ENCODE results near the gene ELOVL5. TPM values are rescaled to one million over a fixed set of nuclear protein-coding genes. Genes with fewer than 3 reads are reported as not detected.

Gene ELOVL5
- total RNA-seq, 1 donor from 2014 or later, result 185 TPM

DNA sequence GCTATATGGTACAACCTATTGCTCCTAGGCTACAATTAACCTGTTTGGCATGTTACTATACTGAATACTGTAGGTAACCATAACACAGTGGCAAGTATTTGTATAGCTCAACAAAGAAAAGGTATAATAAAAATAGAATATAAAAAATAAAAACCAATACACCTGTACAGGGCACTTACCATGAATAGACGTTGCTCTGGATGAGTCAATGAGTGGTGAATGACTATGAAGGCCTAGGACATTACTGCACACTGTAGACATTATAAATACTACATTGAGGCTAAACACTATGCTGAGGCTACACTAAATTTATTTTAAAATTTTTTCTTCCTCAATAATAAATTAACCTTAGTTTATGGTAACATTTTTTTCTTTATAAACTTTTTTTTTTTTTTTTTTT, 18.6 kb downstream of the ELOVL5 start:
- DNase-seq (ENCODE audit: low spot score), result no peak
- H3K4me3 ChIP-seq, result no peak overlapping the region
- TF ChIP-seq, protein P1, sequence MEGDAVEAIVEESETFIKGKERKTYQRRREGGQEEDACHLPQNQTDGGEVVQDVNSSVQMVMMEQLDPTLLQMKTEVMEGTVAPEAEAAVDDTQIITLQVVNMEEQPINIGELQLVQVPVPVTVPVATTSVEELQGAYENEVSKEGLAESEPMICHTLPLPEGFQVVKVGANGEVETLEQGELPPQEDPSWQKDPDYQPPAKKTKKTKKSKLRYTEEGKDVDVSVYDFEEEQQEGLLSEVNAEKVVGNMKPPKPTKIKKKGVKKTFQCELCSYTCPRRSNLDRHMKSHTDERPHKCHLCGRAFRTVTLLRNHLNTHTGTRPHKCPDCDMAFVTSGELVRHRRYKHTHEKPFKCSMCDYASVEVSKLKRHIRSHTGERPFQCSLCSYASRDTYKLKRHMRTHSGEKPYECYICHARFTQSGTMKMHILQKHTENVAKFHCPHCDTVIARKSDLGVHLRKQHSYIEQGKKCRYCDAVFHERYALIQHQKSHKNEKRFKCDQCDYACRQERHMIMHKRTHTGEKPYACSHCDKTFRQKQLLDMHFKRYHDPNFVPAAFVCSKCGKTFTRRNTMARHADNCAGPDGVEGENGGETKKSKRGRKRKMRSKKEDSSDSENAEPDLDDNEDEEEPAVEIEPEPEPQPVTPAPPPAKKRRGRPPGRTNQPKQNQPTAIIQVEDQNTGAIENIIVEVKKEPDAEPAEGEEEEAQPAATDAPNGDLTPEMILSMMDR (IDR thresholded peaks at IDR 0.05), result no peak
- TF ChIP-seq EZH2phosphoT487 (IDR thresholded peaks at IDR 0.05) (no peak), EZH2 (IDR thresholded peaks at IDR 0.05) (no peak)
- no peaks in the 10 kb centered on the region for H3K27me3 ChIP-seq
- no peak overlapping the region for H3K4me2 ChIP-seq
- no peaks in the 10 kb centered on the region for H3F3A ChIP-seq (ENCODE audit: low read depth)
- H3K9ac ChIP-seq, result no peak overlapping the region
- H3K79me2 ChIP-seq (ENCODE audit: low read depth), result peaks cover 100% of the 10 kb centered on the region
- no peaks in the 10 kb centered on the region for H3K9me3 ChIP-seq (ENCODE audit: low read depth)
- no peak overlapping the region for H2AFZ ChIP-seq (replicated peaks)
- H3K27ac ChIP-seq, result no peak overlapping the region
- H3K4me1 ChIP-seq, result peaks cover 12% of the 10 kb centered on the region
- Mint-ChIP-seq H3K36me3 (peaks cover 42% of the 10 kb centered on the region), H3K4me3 (no peak overlapping the region), H3K9me3 (peaks cover 25% of the 10 kb centered on the region), H3K27ac (no peak overlapping the region), H3K27me3 (ENCODE audit: insufficient read depth, low read depth) (peaks cover 4% of the 10 kb centered on the region), H3K4me1 (peaks cover 8% of the 10 kb centered on the region)
- peaks cover 78% of the 10 kb centered on the region for H4K20me1 ChIP-seq (ENCODE audit: low read depth)
- H3K36me3 ChIP-seq, result no peaks in the 10 kb centered on the region

DNA sequence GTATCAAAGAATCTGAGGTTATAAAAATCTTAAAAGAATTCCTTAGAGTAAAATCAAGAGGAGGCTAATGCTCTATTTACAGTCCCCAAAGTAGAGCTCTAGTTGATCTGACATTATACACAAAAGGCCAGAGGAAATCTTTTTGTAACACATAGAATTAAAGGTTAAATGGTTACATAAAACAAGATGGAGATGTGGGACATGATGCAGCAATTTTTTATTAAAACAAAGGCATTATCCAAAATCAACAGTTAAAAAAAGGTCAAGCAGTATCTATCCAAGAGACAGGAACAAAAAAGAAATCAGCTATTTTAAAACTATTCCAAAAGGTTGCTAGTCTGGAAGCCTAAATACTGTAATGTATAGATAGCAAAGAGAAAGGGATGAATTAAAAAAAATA, 20.4 kb downstream of the ELOVL5 start:
- H3K9me3 Mint-ChIP-seq, result peaks cover 24% of the 10 kb centered on the region
- Histone ChIP-seq H3K4me3 (no peak overlapping the region), H3K4me1 (peaks cover 9% of the 10 kb centered on the region), H4K20me1 (ENCODE audit: low read depth) (peaks cover 63% of the 10 kb centered on the region), H3K9ac (no peak overlapping the region), H3K27me3 (no peaks in the 10 kb centered on the region), H3K36me3 (no peaks in the 10 kb centered on the region), H3K9me3 (ENCODE audit: low read depth) (no peaks in the 10 kb centered on the region), H3F3A (ENCODE audit: low read depth) (no peaks in the 10 kb centered on the region), H3K4me2 (no peak overlapping the region), H3K79me2 (ENCODE audit: low read depth) (peaks cover 98% of the 10 kb centered on the region), H3K27ac (no peak overlapping the region), H2AFZ (replicated peaks) (no peak overlapping the region)
- no peak overlapping the region for H3K27ac Mint-ChIP-seq
- DNase-seq (ENCODE audit: low spot score), result no peak
- TF ChIP-seq EZH2phosphoT487 (IDR thresholded peaks at IDR 0.05), result no peak
- TF ChIP-seq, protein P1 (IDR thresholded peaks at IDR 0.05), result no peak
- no peak for TF ChIP-seq EZH2 (IDR thresholded peaks at IDR 0.05)
- peaks cover 7% of the 10 kb centered on the region for H3K4me1 Mint-ChIP-seq
- H3K4me3 Mint-ChIP-seq, result no peak overlapping the region
- peaks cover 45% of the 10 kb centered on the region for H3K36me3 Mint-ChIP-seq
- H3K27me3 Mint-ChIP-seq (ENCODE audit: insufficient read depth, low read depth), result peaks cover 4% of the 10 kb centered on the region

GRCh38 chr6:53327017-53327395, 21.7 kb downstream of the ELOVL5 start:
- Mint-ChIP-seq H3K4me3 (no peak overlapping the region), H3K9me3 (peaks cover 22% of the 10 kb centered on the region), H3K36me3 (peaks cover 35% of the 10 kb centered on the region), H3K27me3 (ENCODE audit: insufficient read depth, low read depth) (peaks cover 4% of the 10 kb centered on the region), H3K27ac (peak overlapping the region; percentile 24), H3K4me1 (peaks cover 13% of the 10 kb centered on the region)
- Histone ChIP-seq H3K9ac (no peak overlapping the region), H2AFZ (replicated peaks) (no peak overlapping the region), H3K4me3 (no peak overlapping the region), H3K36me3 (no peaks in the 10 kb centered on the region), H3F3A (ENCODE audit: low read depth) (no peaks in the 10 kb centered on the region), H4K20me1 (ENCODE audit: low read depth) (peaks cover 64% of the 10 kb centered on the region), H3K79me2 (ENCODE audit: low read depth) (peaks cover 98% of the 10 kb centered on the region), H3K27ac (no peak overlapping the region), H3K27me3 (no peaks in the 10 kb centered on the region), H3K9me3 (ENCODE audit: low read depth) (no peaks in the 10 kb centered on the region), H3K4me1 (peaks cover 14% of the 10 kb centered on the region), H3K4me2 (no peak overlapping the region)
- no peak for TF ChIP-seq EZH2 (IDR thresholded peaks at IDR 0.05)
- TF ChIP-seq, protein P1 (IDR thresholded peaks at IDR 0.05), result no peak
- TF ChIP-seq EZH2phosphoT487 (IDR thresholded peaks at IDR 0.05), result no peak
- no peak for DNase-seq (ENCODE audit: low spot score)

Measured in neural progenitor cell (in vitro differentiated cells).